HTERT RPE-1 (cell line): ENCODE results near the gene CXCL5.
"Not testable (repeated sequence)": the region's sequence is repeated elsewhere in the genome, so short reads cannot be mapped to it uniquely, and the experiment has no call there.

Experiments used
- in situ Hi-C: fragments of 300-500 bp; cut with MboI; formaldehyde crosslinking; loops from 4 replicates; pipeline ENCODE4 v1.14.3; 2020; ENCODE audit warnings: low sequenced_read_pairs

Gene CXCL5

DNA sequence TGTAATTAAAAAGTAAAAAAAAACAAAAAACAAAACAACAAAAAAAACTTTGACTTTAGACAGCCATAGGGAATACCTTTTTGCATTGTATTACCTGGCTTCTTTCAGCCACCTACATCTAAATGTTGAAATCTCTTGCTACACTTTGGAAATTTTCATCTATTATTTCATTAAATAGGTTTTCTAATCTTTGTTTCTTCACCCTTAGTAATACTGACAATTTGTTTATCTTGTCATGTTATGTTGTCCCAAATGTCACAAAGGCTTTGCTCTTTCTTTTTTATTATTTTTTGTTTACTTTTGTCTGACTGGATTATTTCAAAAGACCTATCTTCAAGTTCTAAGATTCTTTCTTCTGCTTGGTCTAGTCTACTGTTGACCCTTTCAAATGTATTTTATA lies 24.1 kb downstream of the CXCL5 start:
- in situ Hi-C loops, result no loop called here

DNA sequence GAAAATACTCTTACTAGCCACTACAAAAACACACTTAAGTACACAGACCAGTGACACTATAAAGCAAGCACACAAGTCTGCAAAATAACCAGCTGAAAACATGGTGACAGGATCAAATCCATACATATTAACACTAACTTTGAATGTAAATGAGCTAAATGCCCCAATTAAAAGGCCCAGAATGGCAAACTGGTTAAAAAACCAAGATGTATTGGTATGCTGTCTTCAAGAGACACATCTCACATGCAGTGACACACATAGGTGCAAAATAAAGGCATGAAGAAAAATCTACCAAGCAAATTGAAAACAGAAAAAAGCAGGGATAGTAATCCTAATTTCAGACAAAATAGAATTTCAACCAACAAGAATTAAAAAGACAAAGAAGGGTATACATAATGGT lies 27.5 kb downstream of the CXCL5 start:
- in situ Hi-C loops, result no loop called here

DNA sequence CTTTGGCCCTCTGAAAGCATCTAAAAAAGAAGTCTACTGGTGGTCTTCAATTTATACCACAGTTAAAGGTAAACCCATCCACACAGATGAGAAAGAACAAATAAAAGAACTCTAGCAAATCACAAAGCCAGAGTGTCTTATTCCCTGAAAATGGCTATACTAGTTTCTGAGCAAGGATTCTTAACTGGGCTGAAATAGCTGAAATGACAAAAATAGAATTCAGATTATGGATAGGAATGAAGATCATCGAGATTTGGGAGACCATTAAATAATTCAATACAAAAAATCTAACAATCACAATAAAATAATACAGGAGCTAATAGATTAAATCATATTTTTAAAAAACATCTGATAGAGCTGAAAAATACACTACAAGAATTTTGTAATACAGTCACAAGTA lies 28.5 kb downstream of the CXCL5 start:
- in situ Hi-C loops, result no loop called here

DNA sequence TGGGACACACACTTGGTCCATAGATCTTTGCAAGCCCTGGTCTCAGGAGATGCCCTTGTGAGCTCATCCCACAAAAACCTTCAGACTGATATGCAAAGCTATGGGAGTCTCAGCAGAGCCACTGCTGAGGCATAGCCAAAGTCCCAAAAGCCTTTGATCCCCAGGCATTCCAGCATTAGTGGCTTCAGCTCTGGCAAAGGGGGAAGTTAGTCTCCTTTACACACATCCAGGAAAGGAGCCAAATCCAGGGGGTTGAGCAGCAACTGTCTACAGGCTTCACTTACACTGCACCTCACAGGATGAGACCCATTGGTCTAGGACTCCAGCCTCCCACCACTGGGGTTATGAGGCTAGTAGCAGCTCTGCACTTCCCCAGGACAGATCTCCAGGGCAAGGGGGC lies 30.6 kb downstream of the CXCL5 start:
- in situ Hi-C loops, result no loop called here

DNA sequence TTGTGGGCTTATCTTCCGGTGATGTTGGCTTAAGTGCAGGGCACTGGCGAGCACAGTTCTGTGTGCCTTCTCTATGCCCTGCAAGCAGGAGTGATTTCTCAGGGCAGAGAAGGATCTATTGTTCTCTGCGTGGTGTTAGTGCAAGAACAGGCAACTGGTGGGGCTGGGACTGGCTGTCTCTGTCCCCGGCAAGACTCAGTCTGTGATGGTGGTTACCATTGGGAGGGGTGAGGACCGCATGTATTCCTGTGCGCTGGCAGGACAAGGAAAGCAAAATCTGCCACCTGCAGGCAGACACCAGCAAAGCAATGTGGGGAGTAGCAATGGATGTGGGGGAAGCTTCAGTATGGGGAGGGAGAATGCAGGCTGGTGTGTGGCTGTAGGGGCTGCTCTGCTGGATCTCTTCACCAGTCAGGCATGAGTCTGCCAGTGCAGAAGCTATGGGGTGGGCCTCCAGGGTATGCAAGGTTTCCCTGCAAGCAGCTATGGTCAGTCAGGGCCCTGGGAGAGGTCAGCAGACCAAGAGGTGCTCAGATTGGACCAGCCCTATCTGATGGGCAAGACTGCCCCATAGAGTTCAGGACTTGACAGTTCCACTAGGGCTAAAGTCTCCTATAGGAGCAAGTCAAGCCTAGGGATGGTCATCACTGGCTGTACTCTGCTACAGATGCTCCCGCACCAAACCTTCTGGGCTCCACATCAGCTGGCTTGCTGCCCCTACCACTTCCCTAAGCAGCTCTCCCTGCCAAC lies 33.4 kb downstream of the CXCL5 start:
- in situ Hi-C loops, result no loop called here

DNA sequence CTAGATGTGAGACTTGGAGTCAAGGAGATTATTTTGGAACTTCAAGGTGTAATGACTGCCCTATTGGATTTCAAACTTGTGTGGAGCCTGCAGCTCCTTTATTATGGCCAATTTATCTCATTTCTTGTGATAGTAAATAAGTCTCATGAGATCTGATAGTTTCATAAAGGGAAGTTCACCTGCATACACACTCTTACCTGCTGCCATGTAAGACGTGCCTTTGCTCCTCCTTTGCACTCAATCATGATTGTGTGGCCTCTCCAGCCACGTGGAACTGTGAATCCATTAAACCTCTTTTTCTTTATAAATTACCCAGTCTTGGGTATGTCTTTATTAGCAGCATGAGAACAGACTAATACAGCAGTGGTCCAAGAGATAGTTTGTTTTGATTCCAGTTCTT lies 35.8 kb downstream of the CXCL5 start:
- in situ Hi-C loops, result no loop called here

DNA sequence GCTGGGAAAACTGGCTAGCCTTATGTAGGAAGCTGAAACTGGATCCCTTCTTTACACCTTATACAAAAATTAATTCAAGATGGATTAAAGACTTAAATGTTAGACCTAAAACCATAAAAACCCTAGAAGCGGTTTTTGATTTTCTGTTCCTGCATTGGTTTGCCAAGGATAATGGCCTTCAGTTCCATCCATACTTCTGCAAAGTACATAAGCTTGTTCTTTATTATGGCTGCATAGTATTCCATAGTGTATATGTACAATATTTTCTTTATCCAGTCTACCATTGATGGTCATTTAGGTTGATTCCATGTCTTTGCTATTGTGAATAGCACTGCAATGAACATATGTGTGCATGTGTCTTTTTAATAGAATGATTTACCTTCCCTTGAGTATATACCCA lies 39.4 kb downstream of the CXCL5 start:
- in situ Hi-C loops, result not testable (repeated sequence)

DNA sequence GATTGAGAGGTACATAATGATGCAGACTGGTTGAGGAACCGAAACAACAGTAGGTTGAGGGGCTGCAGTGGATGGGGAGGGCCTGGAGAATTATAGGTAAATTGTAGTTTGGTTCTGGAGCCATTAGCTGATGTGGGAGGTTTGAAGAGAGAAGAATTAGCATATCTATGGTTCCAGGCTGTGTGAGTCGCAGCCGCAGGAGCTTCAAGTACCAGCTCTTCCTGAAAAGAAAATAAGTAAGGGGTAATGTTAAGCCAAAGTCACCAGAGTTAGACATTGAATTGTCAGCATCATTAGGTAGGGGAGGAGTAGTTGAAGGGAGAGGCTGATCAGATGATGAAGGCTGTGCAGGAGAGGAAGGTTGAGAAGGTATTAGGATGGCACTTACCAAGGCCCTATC lies 46.1 kb downstream of the CXCL5 start:
- in situ Hi-C loops, result no loop called here

DNA sequence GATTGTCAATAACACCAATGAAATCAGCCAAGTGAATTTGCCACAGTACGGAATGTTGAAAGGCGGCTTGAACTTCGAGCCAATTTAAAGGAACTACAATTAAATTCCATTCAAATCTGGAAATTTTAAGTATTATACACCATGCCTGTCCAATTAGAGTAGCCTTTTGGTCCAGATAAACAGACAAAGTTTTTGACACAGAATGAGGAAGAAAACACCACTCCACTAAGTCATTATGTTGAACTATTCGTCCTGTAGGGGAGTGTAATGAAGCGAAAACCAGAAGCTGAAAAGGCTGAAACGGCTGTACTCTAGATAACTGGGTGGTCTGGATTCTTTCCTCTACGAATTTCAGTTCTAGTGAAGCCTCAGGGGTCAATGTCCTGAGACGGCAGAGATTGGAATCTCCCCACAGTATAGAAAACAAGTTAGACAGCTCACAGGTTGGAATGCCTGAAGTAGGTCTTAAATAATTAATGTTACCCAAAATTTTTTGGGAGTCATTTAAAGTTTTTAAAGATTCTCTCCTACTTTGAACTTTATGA lies 48.0 kb downstream of the CXCL5 start:
- in situ Hi-C loops, result not testable (repeated sequence)

DNA sequence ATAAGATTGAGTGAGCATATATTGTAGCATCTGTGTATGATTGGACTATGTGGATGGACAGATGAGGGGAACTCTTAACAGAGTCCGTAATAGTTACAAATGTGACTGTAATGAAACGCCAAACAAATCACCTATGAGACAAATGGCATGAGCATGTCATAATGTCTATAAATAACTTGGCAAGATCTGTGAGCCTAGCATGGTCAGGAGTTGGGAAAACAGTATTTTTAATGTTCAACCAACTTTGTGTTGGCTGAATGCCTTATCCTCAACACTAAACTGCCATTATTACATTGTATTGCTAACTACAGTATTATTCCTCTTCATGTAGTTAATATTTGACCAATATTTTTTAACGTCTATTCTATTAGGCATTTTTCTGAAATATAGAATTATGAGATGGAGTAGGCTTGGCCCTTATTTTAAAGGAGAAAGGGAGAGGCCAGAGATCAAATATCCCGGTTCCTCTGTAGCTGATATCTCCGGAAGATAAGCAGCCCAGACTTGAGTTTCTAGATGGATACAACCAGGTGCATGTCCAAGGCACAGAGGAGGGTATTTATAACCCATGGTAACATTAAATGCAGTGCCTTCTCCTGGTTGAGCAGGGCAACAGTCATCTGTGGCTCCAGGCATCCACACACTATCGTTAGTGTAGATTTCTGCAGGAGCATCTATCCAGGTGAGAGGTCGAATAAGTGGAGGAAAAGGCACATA lies 49.3 kb downstream of the CXCL5 start:
- in situ Hi-C loops, result no loop called here

DNA sequence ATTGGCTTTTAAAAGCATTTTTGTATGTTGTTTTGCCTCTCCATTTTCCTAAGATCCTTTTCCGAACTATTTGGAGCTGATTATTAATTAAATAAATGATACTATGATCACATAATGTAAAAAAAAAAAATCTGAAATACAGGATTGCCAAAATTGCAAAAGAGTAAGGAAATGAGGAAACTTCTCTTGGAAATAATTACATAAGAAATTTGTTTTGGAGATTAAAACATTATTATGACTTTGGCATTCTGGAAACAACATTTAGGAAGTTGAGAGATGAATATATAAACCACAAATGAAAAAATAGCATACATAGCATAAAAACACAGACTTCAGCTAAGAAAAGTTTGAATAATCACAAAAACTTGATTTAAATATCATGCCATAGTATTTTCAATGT lies 50.2 kb downstream of the CXCL5 start:
- in situ Hi-C loops, result no loop called here

DNA sequence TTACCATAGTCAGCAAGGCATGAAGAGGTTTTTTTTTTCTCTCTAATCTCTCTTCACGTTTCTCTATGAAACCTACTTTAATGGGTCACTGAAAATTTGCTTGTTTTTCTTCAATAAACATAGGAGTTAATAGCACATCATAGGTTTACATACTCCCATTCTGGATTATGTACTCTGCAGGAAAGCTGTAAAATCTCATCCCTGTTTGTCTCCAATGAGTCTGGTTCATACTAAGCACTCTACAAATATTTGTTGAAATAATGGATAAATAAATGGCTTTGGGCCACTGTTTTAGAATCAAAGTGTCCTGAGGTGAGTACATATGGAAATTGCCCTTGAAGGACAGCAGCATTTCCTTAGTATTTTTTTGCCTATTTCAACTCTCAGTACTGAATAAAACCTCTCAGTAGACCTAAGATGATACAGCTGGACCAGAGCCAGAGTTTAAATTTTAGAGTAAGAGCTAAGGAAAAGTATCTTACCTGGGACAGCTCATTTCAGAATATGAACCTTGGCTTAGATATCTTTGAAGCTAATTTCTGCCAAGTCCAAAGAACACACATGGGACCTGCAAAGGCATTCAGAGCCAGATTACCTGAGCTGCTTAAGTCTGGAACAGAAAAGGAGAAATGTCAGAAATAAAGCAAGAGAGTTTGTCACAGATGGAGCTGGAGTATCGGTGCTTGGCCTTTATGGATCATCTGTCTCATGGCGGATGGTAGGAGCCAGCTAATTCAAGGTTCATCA lies 51.1 kb downstream of the CXCL5 start:
- in situ Hi-C loops, result no loop called here

DNA sequence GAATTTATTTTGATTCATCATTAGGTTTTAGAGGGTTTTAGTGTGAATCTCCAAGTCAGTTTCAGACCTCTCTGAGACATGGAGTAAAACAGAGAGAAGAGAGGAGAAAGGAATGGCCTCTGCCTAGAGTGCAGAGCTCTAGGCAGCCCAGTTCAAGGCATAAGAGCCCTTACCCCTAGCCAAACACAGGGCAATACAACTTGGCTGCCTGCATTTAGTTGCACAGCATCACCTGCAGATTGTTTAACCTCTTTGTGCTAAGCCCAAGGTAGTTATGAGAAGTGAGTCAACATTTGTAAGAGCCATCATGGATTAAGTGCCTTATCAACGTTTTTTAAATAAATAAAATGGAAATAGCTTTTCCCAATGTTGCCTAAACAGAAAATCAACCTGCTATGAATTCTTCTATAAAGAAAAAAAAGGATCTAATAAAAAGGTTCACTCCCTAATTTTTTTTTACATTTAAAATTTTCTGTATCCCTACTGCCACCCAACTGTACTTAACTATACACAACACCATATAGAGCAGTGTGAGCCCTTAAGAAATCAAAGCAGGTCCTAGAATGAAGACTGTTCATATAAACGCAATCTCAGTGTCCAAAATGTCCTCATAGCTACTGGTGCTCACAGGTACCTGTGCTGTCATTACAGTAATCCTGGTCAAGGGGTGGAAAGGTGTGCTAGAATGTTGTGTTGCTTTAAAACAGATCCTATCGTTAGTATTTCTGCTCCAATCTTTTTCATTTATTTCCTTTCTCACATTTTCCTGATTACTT lies 52.6 kb downstream of the CXCL5 start:
- in situ Hi-C loops, result no loop called here
